GM23338 (cell line): Measurements from ENCODE around the gene WWC1.

Experiments
- EZH2 ChIP-seq: fragments of 200-600 bp; sonication (generic); IDR thresholded peaks from one replicate; pipeline ENCODE4 v1.8.0; 2017; ENCODE audit warnings: antibody characterized with exemption, mild to moderate bottlenecking, low read depth; ENCODE audit not compliant: unreplicated experiment
- JUNB ChIP-seq: IDR thresholded peaks from one replicate; pipeline ENCODE4 v1.6.1; 2016; ENCODE audit warnings: antibody characterized with exemption; ENCODE audit not compliant: unreplicated experiment
- NANOG ChIP-seq: IDR thresholded peaks from 2 replicates; pipeline ENCODE4 v1.6.1; 2016; ENCODE audit warnings: antibody characterized with exemption, borderline replicate concordance
- TF ChIP-seq, protein P1 (sequence below), 2 experiments: fragments of 200-600 bp in 1 of 2; sonication (generic) in 1 of 2; conservative IDR thresholded peaks; 2 replicates each; pipeline versions ENCODE4 v1.5.1 to v1.6.1; 2016 to 2017; ENCODE audit warnings: antibody characterized with exemption in 2 of 2, low read depth in 2 of 2, mild to moderate bottlenecking in 2 of 2, moderate library complexity in 1 of 2
- TF ChIP-seq, protein P2 (sequence below): IDR thresholded peaks from one replicate; pipeline ENCODE4 v1.6.1; 2018; ENCODE audit warnings: antibody characterized with exemption; ENCODE audit not compliant: unreplicated experiment
- TF ChIP-seq, protein P3 (sequence below): IDR thresholded peaks from 2 replicates; pipeline ENCODE4 v1.6.1; 2016; ENCODE audit warnings: antibody characterized with exemption

DNA sequence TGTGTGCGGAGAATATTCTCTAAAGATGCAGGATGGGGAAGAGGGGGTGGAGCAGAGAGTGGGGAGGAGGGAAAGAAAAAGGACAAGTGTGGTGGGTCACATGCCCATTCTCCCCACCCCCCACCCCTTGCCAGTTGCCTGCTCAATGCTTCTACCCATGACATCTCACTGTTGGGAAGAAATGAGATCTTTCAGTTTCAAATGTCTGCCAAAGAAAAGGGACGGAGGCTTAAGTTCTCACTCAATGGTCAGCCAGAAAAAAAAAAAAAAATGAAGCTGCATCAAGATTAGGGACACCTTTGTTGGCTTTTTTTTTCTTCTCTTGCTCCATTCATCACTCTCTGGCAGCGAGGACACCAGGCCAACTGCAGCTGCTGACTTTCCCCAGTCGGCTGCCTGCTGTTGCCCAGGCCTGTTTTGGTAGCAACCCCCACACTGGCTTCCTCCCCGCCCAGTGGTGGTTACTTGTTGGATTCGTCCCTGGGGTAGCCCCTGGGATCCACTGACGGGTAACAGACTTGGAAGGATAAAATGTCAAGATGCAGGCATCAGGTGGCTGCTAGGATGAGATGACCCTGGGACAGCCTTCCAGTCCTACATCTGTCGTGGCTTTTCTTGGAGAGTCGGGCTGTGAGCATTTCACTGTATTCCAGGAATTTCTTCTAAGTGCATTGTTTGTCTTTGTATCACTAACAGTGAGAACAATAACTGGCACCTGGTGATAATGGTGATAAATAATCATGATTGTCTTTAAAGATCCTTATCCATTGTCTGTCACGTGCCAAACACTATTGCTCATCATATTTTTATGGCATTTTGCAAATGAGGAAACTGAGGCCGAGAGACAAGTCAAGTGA is 9.1 kb downstream of the WWC1 start:
- TF ChIP-seq, protein P1, sequence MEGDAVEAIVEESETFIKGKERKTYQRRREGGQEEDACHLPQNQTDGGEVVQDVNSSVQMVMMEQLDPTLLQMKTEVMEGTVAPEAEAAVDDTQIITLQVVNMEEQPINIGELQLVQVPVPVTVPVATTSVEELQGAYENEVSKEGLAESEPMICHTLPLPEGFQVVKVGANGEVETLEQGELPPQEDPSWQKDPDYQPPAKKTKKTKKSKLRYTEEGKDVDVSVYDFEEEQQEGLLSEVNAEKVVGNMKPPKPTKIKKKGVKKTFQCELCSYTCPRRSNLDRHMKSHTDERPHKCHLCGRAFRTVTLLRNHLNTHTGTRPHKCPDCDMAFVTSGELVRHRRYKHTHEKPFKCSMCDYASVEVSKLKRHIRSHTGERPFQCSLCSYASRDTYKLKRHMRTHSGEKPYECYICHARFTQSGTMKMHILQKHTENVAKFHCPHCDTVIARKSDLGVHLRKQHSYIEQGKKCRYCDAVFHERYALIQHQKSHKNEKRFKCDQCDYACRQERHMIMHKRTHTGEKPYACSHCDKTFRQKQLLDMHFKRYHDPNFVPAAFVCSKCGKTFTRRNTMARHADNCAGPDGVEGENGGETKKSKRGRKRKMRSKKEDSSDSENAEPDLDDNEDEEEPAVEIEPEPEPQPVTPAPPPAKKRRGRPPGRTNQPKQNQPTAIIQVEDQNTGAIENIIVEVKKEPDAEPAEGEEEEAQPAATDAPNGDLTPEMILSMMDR (conservative IDR thresholded peaks at IDR 0.05; ENCODE audit: low read depth in 2 of 2), result peak in 1 of 2 experiments; percentile 30; a peak in 1 of 4 replicates
- TF ChIP-seq EZH2 (no peak), NANOG (no peak), JUNB (no peak)
- TF ChIP-seq, protein P2, sequence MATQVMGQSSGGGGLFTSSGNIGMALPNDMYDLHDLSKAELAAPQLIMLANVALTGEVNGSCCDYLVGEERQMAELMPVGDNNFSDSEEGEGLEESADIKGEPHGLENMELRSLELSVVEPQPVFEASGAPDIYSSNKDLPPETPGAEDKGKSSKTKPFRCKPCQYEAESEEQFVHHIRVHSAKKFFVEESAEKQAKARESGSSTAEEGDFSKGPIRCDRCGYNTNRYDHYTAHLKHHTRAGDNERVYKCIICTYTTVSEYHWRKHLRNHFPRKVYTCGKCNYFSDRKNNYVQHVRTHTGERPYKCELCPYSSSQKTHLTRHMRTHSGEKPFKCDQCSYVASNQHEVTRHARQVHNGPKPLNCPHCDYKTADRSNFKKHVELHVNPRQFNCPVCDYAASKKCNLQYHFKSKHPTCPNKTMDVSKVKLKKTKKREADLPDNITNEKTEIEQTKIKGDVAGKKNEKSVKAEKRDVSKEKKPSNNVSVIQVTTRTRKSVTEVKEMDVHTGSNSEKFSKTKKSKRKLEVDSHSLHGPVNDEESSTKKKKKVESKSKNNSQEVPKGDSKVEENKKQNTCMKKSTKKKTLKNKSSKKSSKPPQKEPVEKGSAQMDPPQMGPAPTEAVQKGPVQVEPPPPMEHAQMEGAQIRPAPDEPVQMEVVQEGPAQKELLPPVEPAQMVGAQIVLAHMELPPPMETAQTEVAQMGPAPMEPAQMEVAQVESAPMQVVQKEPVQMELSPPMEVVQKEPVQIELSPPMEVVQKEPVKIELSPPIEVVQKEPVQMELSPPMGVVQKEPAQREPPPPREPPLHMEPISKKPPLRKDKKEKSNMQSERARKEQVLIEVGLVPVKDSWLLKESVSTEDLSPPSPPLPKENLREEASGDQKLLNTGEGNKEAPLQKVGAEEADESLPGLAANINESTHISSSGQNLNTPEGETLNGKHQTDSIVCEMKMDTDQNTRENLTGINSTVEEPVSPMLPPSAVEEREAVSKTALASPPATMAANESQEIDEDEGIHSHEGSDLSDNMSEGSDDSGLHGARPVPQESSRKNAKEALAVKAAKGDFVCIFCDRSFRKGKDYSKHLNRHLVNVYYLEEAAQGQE, result no peak
- TF ChIP-seq, protein P3, sequence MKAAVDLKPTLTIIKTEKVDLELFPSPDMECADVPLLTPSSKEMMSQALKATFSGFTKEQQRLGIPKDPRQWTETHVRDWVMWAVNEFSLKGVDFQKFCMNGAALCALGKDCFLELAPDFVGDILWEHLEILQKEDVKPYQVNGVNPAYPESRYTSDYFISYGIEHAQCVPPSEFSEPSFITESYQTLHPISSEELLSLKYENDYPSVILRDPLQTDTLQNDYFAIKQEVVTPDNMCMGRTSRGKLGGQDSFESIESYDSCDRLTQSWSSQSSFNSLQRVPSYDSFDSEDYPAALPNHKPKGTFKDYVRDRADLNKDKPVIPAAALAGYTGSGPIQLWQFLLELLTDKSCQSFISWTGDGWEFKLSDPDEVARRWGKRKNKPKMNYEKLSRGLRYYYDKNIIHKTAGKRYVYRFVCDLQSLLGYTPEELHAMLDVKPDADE, result no peak
